ENCODE data around the gene KTI12.

Gene KTI12

GRCh38 chr1:51982161-51982560 is 51.4 kb downstream of the KTI12 start:
- DNase-seq (ENCODE audit: low read depth): no peak

All from stimulated activated CD8-positive, alpha-beta memory T cell treated with anti-CD3 and anti-CD28 coated beads, Interleukin-15, amount 100 ng/mL, for 24 hours (primary cell).